WTC11 (cell line): ENCODE data around the gene RBM43.

Experiments
- JUN ChIP-seq: sonication (generic); formaldehyde crosslinking; IDR thresholded peaks from 2 replicates; pipeline ENCODE4 v1.8.0; 2023; ENCODE audit warnings: mild to moderate bottlenecking, missing genetic modification reagents
- MYBL2 ChIP-seq: sonication (generic); formaldehyde crosslinking; IDR thresholded peaks from 2 replicates; pipeline ENCODE4 v1.8.1; 2023; ENCODE audit warnings: mild to moderate bottlenecking, moderate library complexity, missing genetic modification reagents
- ZNF317 ChIP-seq: sonication (generic); formaldehyde crosslinking; IDR thresholded peaks from 2 replicates; pipeline ENCODE4 v1.8.1; 2023; ENCODE audit warnings: low read depth, mild to moderate bottlenecking, moderate library complexity, missing genetic modification reagents, borderline replicate concordance
- TF ChIP-seq, protein P1 (sequence below): fragments of 200-600 bp; IDR thresholded peaks from 2 replicates; pipeline ENCODE4 v1.8.0; 2022; ENCODE audit warnings: antibody characterized with exemption
- TF ChIP-seq, protein P2 (sequence below): sonication (generic); formaldehyde crosslinking; IDR thresholded peaks from 2 replicates; pipeline ENCODE4 v1.8.0; 2022; ENCODE audit warnings: mild to moderate bottlenecking, missing genetic modification reagents
- TF ChIP-seq, protein P3 (sequence below): sonication (generic); formaldehyde crosslinking; IDR thresholded peaks from 2 replicates; pipeline ENCODE4 v1.8.0; 2022; ENCODE audit warnings: missing genetic modification reagents
- TF ChIP-seq, protein P4 (sequence below): sonication (generic); formaldehyde crosslinking; conservative IDR thresholded peaks from 2 replicates; pipeline ENCODE4 v1.8.1; 2022; ENCODE audit warnings: mild to moderate bottlenecking, missing genetic modification reagents
- TF ChIP-seq, protein P5 (sequence below): sonication (generic); formaldehyde crosslinking; IDR thresholded peaks from 2 replicates; pipeline ENCODE4 v1.8.0; 2022; ENCODE audit warnings: mild to moderate bottlenecking, missing genetic modification reagents

DNA sequence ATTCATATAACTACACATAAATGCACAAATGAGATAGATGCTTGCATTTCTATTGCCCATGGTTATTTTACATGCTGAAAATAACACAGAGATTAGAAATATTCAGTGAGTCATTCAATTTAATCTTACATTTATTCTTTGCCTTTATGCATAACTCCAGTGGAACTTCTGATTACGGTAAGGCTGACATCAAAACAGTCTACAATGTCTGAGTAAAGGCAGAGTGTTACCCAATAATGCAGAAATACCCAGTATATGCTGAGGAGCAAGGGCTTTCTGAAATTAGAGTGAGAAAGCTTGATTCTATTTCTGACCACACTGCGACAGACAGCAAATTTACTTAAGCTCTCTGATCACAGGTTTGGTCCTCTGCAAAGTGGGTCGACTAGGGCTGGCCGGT, 18.6 kb upstream of the RBM43 start:
- TF ChIP-seq, protein P1, sequence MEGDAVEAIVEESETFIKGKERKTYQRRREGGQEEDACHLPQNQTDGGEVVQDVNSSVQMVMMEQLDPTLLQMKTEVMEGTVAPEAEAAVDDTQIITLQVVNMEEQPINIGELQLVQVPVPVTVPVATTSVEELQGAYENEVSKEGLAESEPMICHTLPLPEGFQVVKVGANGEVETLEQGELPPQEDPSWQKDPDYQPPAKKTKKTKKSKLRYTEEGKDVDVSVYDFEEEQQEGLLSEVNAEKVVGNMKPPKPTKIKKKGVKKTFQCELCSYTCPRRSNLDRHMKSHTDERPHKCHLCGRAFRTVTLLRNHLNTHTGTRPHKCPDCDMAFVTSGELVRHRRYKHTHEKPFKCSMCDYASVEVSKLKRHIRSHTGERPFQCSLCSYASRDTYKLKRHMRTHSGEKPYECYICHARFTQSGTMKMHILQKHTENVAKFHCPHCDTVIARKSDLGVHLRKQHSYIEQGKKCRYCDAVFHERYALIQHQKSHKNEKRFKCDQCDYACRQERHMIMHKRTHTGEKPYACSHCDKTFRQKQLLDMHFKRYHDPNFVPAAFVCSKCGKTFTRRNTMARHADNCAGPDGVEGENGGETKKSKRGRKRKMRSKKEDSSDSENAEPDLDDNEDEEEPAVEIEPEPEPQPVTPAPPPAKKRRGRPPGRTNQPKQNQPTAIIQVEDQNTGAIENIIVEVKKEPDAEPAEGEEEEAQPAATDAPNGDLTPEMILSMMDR: no peak
- TF ChIP-seq, protein P2, sequence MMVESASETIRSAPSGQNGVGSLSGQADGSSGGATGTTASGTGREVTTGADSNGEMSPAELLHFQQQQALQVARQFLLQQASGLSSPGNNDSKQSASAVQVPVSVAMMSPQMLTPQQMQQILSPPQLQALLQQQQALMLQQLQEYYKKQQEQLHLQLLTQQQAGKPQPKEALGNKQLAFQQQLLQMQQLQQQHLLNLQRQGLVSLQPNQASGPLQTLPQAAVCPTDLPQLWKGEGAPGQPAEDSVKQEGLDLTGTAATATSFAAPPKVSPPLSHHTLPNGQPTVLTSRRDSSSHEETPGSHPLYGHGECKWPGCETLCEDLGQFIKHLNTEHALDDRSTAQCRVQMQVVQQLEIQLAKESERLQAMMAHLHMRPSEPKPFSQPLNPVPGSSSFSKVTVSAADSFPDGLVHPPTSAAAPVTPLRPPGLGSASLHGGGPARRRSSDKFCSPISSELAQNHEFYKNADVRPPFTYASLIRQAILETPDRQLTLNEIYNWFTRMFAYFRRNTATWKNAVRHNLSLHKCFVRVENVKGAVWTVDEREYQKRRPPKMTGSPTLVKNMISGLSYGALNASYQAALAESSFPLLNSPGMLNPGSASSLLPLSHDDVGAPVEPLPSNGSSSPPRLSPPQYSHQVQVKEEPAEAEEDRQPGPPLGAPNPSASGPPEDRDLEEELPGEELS (CRISPR knock-in tag): no peak
- TF ChIP-seq, protein P3, sequence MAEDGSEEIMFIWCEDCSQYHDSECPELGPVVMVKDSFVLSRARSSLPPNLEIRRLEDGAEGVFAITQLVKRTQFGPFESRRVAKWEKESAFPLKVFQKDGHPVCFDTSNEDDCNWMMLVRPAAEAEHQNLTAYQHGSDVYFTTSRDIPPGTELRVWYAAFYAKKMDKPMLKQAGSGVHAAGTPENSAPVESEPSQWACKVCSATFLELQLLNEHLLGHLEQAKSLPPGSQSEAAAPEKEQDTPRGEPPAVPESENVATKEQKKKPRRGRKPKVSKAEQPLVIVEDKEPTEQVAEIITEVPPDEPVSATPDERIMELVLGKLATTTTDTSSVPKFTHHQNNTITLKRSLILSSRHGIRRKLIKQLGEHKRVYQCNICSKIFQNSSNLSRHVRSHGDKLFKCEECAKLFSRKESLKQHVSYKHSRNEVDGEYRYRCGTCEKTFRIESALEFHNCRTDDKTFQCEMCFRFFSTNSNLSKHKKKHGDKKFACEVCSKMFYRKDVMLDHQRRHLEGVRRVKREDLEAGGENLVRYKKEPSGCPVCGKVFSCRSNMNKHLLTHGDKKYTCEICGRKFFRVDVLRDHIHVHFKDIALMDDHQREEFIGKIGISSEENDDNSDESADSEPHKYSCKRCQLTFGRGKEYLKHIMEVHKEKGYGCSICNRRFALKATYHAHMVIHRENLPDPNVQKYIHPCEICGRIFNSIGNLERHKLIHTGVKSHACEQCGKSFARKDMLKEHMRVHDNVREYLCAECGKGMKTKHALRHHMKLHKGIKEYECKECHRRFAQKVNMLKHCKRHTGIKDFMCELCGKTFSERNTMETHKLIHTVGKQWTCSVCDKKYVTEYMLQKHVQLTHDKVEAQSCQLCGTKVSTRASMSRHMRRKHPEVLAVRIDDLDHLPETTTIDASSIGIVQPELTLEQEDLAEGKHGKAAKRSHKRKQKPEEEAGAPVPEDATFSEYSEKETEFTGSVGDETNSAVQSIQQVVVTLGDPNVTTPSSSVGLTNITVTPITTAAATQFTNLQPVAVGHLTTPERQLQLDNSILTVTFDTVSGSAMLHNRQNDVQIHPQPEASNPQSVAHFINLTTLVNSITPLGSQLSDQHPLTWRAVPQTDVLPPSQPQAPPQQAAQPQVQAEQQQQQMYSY (CRISPR knock-in tag): no peak
- TF ChIP-seq ZNF317 (CRISPR knock-in tag) (no peak), JUN (CRISPR knock-in tag) (no peak), MYBL2 (CRISPR knock-in tag) (no peak)
- TF ChIP-seq, protein P4, sequence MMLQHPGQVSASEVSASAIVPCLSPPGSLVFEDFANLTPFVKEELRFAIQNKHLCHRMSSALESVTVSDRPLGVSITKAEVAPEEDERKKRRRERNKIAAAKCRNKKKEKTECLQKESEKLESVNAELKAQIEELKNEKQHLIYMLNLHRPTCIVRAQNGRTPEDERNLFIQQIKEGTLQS: no peak
- TF ChIP-seq, protein P5, sequence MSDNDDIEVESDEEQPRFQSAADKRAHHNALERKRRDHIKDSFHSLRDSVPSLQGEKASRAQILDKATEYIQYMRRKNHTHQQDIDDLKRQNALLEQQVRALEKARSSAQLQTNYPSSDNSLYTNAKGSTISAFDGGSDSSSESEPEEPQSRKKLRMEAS (CRISPR knock-in tag): no peak
